NCI-H1417 (cell line): ENCODE data around the gene CPEB4.

ENCODE experiments used
- DNase-seq, 3 experiments: peaks; one replicate each; lab custom pipeline; 2025; lab: John Stamatoyannopoulos, UW

CPEB4 gene

DNA sequence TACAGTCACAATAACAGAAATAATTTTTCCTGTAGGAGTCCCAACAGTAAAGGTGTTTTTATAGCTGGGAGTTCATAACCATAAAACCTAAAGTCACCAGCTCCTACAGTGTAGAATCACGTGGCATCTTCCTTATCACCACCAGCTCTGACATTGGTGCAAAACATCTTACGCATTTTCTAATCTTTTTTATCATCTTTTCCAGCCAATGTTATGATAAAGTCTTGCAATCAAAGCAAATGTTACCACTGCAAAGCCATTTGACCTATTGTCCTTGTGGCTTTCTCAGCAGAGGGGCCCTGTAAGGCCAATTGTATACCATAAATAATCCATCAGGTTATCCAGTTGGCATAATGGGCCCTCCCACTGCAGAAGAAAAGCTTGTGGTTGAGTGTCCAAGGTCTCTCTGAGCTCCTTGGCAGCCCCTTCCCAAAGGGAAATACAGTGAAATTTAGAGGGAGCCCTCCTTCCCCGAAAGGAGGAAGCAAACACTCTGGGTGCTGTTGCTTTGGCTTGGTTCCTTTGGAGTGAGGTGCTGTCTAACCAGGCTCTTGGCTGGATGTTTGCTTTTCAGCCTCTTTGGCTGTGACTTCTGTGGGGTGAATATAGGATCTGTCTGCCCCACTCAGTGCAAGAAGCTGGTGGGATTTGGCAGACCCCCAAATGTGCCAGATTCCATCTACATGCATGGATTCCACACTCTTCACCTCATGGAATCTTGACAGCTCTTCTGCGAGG, 29.3 kb upstream of the CPEB4 start:
- no peak for DNase-seq

DNA sequence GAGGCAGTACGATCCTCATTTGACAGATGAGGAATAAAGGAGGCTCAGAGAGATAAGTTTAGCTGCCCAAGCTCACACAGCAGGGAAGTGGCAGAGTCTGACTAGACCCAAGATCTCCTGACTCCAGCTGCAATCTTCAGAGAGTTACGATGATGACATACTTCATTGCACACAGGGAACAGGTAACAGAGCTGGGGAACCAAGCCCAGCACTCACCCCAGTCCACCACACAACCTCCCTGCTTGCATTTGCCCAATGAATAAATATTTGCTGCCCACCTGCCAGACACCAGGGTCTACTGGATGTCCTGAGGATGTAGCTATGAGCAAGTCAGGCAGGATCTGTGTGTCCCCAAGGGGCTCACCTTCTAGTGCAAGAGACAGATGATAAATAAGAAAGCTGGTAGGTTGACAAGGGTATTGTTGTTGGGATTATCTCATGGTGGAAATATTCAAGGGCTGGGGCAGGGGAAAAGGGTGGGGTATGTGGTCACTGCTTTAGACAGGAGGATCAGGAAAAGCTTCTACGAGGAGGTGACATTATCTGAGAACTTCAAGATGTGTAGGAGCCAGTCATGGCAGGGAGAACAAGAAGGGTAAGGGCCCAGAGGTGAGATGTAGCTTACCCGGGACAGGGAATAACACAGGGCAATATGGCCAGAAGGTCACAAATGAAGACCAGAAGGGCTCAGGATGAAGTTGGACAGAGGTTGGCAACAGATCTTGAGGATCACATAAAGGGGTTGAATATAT, 28.6 kb upstream of the CPEB4 start:
- no peak for DNase-seq

DNA sequence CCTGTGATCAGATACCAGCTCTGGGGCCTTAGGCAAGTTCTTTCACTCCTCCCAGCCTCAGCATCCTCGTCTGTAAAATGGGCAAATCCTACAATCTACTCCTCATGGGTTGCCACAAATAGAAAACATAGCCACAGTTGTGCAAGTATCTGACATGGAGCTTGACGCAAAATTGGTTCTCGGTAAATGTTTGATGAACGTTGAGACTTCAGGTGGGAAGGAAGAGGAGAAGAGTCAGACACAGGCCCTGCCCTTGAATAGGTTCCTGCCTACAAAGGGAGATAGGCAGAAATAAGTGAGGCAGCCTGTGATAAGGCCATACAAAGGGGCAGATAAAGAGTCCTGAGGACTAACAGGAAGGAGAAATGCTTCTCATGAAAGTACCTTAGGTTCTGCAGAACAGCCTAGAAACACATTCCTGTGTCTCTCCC, 26.1 kb upstream of the CPEB4 start:
- DNase-seq, result no peak

DNA sequence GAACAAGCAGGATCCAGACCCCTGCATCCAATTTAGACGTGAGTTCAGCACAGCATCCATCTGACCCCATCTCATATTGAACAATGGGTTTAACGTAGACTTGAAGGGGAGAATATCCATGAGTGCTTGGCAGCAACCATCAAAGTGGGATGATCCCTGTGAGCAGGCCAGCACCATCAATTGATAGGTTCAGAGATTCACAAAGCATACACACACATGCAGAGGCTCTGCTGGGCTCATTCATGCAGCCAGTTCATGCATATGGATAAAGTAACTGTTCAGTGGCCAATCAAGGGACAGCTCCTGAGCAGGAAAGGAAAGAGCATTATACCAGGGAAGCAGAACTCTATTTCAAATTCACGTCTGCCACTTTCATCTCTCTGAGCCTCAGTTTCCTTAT, 24.8 kb upstream of the CPEB4 start:
- no peak for DNase-seq

DNA sequence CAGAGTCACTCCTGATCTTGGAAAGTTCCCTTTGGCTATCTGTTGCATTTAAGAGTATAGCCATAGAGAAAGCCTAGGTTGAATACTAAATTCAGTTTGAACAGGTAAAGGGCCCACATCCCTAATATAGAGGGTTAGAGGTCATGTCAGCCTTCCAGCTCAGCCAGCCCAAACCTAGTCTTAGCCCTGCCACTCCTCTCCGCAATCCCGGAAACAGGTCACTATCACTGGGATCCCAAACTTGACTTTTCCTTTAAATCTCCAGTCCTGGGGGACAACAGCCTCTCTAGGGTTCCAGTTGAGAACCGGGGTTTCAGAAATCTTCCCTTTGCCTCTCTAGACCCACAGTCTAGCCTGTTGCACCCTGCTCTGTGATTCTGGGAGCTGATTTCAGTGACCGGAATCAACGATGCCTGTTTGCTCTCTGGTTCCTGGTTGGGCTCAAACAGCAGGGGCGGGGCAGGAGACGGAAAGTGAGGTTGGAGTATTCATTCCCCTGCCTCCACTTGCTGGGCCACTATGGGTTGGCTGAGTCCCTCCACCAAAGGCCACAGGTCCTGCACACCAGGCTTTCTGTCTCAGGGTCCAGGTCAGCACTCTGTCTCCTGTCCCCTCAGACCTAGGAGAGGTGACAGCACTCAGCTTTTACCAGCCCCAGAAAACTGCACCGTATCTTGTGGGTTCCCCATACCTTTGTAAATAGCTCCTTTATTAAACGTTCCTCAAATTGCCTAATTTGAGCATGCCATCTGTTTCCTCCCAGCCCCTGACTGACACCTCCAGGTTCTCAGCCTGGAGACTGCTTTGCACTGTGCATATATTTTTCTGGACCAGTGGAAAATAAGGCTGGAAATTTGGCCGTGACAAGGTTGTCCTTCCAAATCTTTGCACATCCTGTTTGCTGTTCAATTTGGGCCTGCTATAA, 23.8 kb upstream of the CPEB4 start:
- DNase-seq, result no peak

DNA sequence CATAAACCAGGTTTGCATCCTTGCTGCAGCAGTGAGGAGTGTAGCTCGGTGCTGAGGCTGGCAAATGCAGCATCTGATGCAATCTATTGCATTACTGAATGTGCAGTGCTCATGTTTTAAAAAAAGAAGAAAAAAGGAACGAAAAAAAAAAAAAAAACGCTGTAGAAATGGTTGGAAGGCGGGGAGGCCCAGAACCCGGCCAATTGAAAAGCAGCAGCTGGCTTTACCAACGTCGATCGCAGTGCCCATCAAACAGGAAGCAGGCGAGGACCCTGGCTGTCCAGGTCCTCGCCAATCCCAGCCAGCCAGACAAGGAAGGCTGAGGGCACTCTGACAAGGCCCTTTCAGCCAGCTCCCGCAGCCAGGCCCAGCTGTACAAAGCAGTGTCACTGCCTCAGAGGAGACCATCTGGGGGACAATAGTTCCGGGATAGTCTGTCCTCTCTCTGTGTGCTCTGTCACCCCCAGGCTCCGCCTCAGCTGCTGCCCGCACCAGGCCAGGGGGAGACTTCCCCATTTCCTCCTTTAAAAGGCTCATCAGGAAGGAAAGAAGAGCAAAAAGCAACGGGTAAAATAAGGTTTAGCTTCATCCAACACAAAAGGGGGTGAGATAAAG, 21.8 kb upstream of the CPEB4 start:
- no peak for DNase-seq

DNA sequence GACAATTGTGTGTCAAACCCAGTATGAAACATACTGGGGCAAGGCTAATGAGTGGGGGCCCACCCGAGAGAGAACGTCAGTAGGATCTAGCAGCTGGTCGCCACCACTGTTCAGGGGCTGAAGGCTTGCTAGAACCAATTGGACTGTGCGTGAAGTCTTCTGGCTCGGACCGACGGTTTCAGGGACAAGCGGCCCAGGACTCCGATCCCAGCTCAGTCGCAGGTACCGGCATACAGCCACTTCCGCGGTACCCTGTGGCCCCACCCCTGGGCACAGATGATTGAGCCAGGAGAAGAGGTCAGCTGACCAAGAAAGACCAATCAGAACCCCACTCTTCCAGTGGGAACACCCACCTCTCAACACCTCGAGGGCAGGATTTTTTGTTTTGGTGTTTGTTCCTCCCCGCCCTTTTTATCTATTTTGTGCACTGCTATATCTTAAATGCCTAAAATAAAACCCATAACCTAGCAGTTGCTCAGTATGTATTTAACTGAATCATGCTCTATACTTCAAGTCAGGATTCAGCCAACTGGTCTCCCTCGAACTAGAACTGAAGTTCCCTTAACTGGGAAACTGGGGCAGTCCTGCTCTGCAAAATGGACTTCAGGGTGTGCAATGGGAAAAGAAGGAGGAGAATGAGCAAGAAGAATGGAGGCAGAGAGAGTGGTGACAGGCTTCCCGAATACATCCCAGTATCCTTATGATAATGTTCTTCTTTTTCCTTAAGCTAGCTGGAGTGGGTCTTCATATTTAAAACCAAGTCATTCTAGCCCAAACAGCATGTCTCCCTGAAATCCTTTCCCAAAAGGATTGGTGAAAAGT, 21.1 kb upstream of the CPEB4 start:
- no peak for DNase-seq

DNA sequence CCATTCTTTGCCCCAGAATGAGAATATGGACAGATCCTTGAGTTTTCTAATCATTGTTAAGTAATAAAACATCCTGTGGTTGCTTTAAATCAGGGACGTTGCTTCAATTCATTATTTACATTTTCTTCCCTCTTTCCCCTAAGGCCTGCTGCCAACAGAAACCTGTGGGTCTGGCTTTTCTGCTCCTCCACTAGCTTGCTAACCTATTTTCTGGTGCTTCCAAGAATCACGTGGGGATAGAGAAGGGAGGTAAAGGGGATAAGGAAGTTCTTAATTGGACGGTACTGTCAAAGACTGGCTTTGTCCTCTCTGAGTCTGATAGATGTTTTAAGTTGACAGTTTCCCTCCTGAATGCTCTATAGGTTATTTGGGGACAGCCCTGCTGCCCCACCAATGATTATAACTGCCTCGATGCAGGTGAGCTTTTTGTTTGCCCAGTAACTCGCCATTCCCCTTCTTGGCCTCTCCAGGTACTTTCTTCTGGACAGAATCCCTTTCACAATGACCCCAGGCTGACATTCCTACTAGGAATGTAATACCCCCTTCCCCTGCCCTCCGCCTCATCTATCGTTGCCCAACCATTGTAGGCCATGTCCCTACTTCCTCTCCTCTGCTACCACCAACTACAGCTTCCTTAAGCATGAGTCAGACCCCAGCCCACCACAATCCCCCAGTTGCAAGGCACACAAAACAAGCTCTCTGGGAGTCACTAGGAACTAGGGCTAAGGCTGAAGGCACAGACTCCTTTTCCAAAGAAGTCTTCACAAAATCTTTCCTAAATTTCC, 19.9 kb upstream of the CPEB4 start:
- DNase-seq, result no peak

DNA sequence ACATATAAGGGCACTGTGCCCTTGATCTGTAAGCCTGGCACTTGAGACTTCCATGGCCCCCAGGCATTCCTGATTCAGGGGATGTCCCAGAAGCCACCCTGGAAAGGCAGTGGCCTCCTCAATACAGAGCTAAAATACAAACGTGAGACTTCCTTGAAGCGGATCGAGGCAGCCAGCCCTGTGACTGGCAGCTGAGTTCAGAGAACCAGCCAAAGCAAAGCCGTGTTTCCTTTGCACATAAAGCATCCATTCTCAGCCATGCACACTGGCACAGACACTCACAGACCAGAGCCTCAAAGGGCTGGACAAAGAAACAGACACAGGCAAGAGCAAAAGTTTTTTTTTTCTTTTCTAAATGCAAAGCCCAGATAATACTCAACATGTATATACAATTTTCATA, 18.8 kb upstream of the CPEB4 start:
- no peak for DNase-seq

DNA sequence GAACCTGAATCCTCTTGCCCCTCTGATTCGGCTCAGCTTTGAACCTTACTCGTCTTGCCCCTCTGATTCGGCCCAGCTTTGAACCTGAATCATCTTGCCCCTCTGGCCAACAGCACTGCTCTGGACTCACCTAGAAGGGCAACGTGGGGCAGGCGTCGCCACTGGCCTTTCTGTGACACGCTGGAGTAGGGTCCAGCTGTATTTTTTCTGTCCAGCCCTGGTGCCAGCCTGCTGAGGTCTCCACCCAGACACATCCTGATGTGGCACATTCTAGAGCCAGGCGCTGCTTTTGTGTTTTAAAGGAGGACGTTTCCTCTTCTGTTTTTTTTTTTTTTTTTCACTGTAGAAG, 15.2 kb upstream of the CPEB4 start:
- DNase-seq, result no peak

DNA sequence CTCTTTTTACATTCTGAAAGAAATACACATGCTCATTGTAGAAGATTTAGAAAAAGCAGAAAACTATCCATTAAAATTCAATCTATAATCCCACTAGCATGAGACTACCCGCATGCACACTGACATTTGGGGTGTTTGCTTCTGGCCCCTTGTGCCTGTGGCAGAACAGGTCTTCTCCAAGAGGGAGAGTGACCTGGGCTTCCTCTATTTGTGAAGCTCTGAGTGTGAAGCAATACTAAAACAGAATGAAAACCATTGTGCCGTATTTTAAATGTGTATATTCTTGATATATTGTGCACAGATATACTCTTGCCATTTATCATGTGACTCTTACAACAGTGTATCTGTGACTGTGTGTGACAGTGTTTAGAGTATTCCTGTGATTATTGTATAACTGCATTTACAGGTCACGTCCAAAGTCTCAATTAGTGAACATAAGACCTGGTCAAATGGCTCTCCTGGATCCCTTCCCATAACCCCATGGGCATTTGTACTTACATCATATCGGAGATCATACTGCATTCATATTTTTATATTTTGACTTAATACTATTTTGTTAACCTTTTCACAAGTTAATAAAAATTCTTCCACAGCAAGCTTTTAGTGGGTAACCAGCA, 14.7 kb upstream of the CPEB4 start:
- no peak for DNase-seq

DNA sequence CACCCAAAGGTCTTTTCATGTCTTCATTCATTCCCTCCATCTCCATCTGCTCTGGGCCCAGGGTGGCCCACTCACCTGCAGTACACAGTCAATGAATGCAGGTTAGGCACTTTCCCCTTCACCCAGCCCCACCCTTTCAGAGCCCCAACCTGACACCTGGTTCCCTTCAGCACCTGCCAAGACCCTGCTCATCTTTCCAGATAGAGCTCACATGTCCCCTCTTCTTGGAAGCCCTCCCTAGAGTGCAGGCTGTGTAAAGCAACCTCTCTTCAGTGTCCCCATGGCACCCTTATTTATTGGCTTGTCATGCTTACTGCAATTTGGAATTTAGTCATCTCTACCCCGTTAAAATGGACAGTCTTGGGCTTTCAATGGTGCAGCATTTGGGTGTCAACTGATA, 13.0 kb upstream of the CPEB4 start:
- peak in 1 of 3 experiments; percentile 2 for DNase-seq

DNA sequence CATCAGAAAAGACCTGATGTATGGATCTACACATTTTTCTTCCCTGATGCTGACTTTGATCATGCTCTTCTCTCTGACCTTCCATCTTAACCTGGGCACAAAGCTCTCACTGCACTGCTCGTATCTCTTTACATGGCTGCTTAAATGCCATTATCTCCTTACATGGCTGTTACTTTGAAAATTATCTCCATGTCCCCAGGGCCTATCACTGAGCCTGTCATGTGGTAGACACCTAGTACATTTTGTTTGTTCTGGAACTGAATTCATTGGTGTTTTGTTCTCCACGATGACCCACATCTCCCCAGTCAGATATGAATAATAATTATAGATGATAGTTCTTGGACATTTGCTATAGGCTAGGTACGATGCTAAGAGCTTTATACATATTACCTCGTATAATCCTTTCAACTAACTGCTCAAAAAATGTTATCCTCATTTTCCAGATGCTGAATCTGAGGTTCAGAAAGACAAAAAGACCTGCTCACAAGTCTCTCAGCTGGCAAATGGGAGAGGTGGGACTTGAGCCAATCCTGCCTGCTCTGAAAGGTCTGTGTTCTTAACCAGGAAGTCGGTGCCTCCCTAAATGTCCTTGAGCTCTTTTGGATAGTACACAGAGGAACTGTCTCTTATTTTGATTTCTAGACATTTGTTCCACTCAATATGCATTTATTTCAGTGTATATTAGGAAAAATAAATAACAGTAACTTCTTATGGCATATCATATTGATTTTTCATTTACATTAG, 9.8 kb upstream of the CPEB4 start:
- DNase-seq, result no peak

DNA sequence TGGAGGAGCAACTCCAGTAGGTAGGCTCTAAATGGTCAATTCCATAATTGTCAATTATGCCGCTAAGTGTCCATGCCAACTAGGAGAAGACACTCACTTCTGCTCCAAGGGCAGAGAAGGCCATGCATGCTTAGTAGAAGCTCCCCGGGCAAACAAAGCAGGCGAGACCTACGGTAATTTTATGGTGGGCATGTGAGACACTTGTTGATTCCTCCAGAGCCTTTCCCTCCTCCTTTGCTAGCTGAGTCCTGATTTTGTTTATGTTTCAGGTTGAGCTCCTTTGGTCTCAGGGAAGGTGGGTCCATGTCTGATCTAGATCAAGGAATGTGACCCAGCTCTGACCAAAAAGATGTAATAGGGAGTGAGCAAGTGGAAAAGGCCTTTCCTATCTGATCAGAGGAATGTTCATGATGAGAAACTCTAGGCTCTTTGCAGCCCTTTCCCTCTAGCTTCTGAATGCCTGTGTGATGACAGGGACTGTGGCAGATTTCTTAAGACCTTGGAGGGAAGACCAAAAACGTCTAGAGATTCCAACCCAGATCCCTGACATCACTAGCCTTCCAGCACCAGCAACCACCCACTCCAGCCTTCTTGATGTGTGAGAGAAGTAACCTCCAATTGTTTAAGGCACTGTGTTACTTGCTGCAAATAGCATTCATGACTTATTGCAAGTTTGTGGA, 7.7 kb upstream of the CPEB4 start:
- DNase-seq, result no peak

DNA sequence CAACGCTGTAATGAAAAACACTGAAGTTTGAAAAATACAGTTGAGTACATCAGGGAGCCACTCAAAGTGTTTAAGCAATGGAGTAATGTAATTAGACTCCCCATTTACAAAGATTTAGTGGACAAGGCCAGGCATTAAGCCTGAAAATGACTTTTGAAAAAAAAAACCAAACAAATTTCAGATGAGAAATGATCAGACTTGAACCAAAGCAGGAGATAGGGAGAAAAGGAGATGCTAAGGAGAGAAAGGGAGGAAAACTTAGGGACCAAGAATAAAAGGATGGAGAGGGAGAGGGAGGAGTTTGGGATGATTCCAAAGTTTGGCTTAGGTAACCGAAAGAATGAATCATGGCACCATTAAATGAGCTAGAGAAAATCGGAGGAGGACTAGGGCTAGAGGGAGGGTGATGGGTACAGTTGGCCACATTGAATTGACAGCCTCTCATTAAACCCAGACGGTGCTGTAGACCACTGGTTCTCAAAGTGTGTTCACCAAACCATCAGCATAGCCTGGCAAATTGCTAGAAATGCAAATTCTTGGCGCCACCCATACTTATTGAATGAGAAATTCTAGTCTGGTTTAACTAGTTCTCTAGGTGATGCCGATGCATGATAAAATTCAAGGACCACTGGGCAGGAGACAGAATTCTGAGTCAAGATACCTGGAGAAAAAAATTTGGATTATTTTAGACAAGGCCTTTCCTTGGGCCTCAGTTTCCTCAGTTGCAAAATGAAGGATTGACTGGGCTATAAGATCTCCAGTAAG, 6.2 kb upstream of the CPEB4 start:
- DNase-seq, result no peak

DNA sequence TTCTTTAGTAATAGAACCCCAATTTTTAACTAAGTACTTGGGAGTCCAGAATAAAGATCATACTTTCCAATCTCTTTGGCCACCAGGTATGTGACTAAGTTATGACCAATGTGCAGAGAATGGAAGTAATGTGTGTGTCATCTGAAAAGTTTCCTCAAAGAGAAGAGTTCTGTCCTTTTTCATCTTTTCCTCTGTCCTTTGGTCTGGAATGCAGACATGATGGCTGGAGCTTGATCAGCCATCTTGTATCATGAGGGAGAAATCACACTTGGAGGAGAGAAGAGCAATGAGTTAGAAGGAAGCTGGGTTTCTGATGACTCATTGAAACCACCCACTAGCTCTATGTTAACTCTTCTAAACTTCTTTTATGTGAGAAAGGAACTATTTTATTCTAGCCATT, 5.5 kb upstream of the CPEB4 start:
- no peak for DNase-seq

DNA sequence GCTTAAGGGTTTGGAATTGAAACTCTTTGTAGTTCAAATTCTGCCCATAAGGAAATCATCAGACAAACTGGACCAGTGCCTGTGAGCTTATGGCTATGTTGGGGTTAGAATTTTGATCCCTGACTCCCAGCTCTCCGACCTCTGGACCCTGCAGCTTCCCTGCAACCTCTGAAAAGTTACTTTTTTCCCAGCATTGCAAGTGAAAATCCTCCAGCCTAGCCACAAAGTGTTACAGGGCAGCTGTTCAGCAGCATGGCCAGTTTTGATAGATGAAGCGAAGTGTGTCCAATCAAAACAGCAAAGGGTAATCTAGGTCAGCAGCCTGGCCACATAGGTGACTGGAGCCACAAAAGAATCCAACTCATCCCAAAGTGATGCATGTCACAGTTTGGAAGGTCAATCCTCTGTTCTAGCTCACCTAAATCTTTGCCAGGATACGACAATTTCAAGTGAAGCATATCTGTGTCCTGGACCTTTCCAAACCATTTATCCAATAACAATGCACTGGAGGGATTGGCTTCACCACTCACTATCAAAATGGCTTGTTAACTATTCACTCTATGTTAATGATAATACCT, 4.7 kb upstream of the CPEB4 start:
- DNase-seq, result no peak
